K562 (cell line): ENCODE results near the gene MERTK. TPM values are rescaled to one million over a fixed set of nuclear protein-coding genes. Genes with fewer than 3 reads are reported as not detected.
A peak's percentile ranks its signal among the peaks of the same experiment; 100 is the strongest.

Experiments
- BCL6 ChIP-seq: fragments of 250-450 bp; sonication (Bioruptor Pico); IDR thresholded peaks from 2 replicates; pipeline ENCODE4 v1.4.0; 2020
- CBX5 ChIP-seq: IDR thresholded peaks from 2 replicates; pipeline ENCODE4 v1.6.1; 2014; ENCODE audit warnings: low read depth, borderline replicate concordance
- DNMT1 ChIP-seq: fragments of 450-650 bp; IDR thresholded peaks from 2 replicates; pipeline ENCODE4 v1.6.1; 2016; ENCODE audit warnings: antibody characterized with exemption, mild to moderate bottlenecking
- EGR1 ChIP-seq: fragments of 450-650 bp; conservative IDR thresholded peaks from 2 replicates; pipeline ENCODE4 v1.6.1; 2017; ENCODE audit warnings: mild to moderate bottlenecking
- ELF4 ChIP-seq: fragments of 450-650 bp; formaldehyde crosslinking; IDR thresholded peaks from 2 replicates; pipeline ENCODE4 v1.4.0; 2022; ENCODE audit warnings: missing genetic modification characterization
- ELK1 ChIP-seq: sonication (generic); formaldehyde crosslinking; IDR thresholded peaks from 2 replicates; pipeline ENCODE4 v1.8.1; 2022; ENCODE audit warnings: missing genetic modification reagents
- ESRRA ChIP-seq: fragments of 450-650 bp; IDR thresholded peaks from 2 replicates; pipeline ENCODE4 v1.6.1; 2014; ENCODE audit warnings: low read depth, mild to moderate bottlenecking, moderate library complexity, borderline replicate concordance
- FOXA3 ChIP-seq, 2 experiments: fragments of 450-650 bp in 1 of 2; sonication (generic) in 1 of 2; formaldehyde crosslinking; IDR thresholded peaks in 1 of 2; conservative IDR thresholded peaks in 1 of 2; 2 replicates each; pipeline versions ENCODE4 v1.4.0 to v1.8.0; 2020 to 2022; ENCODE audit warnings: mild to moderate bottlenecking in 2 of 2, missing genetic modification reagents in 1 of 2
- HCFC1 ChIP-seq: IDR thresholded peaks from 2 replicates; pipeline ENCODE4 v1.6.1; 2012; ENCODE audit warnings: low read depth, low read length, improper control_type of control experiment
- HDAC1 ChIP-seq, 2 experiments: fragments of 450-650 bp; IDR thresholded peaks; 2 replicates each; pipeline ENCODE4 v1.6.1; 2016 to 2017; ENCODE audit warnings: inconsistent platforms in 1 of 2, mild to moderate bottlenecking in 1 of 2, moderate library complexity in 1 of 2
- KDM1A ChIP-seq, 2 experiments: fragments of 450-650 bp; IDR thresholded peaks; 2 replicates each; pipeline ENCODE4 v1.6.1; 2016; ENCODE audit warnings: mild to moderate bottlenecking in 2 of 2
- MTA1 ChIP-seq: fragments of 450-650 bp; IDR thresholded peaks from 2 replicates; pipeline ENCODE4 v1.6.1; 2017; ENCODE audit warnings: borderline replicate concordance
- NCOR1 ChIP-seq: fragments of 450-650 bp; IDR thresholded peaks from 2 replicates; pipeline ENCODE4 v1.6.1; 2016; ENCODE audit warnings: mild to moderate bottlenecking, moderate library complexity
- POLR2A ChIP-seq: fragments of 450-650 bp; conservative IDR thresholded peaks from 2 replicates; pipeline ENCODE4 v1.6.1; 2016
- POLR2H ChIP-seq: IDR thresholded peaks from 2 replicates; pipeline ENCODE4 v1.6.1; 2016; ENCODE audit warnings: missing genetic modification characterization, low read depth, mild to moderate bottlenecking, control low read depth, missing compliant biosample characterization, moderate library complexity
- RBM39 ChIP-seq: fragments of 200-400 bp; formaldehyde crosslinking; optimal IDR thresholded peaks from 2 replicates; pipeline ENCODE3; 2018; ENCODE audit warnings: low read depth, low read length
- RHOXF2B ChIP-seq: fragments of 250-450 bp; sonication (Bioruptor Pico); conservative IDR thresholded peaks from 2 replicates; pipeline ENCODE4 v1.5.1; 2021
- SNAPC5 ChIP-seq: fragments of 250-450 bp; sonication (Bioruptor Pico); IDR thresholded peaks from 2 replicates; pipeline ENCODE4 v1.8.0; 2021; ENCODE audit warnings: moderate library complexity, mild to moderate bottlenecking, inconsistent platforms
- TAF15 ChIP-seq: fragments of 200-400 bp; formaldehyde crosslinking; IDR thresholded peaks from 2 replicates; pipeline ENCODE4 v1.6.1; 2017; ENCODE audit warnings: mild to moderate bottlenecking, low read depth, low read length, moderate library complexity
- TRIM28 ChIP-seq: fragments of 450-650 bp; IDR thresholded peaks from 2 replicates; pipeline ENCODE4 v1.6.1; 2017
- ZBTB8A ChIP-seq: fragments of 450-650 bp; IDR thresholded peaks from 2 replicates; pipeline ENCODE4 v1.6.1; 2018; ENCODE audit warnings: mild to moderate bottlenecking, moderate library complexity; ENCODE audit not compliant: partially characterized antibody
- ZNF184 ChIP-seq: sonication (generic); formaldehyde crosslinking; IDR thresholded peaks from 2 replicates; pipeline ENCODE4 v1.5.0; 2020; ENCODE audit warnings: missing genetic modification reagents
- ZNF239 ChIP-seq: fragments of 250-450 bp; sonication (Bioruptor Pico); IDR thresholded peaks from 2 replicates; pipeline ENCODE4 v1.4.0; 2020; ENCODE audit warnings: mild to moderate bottlenecking
- polyA plus RNA-seq, 8 experiments: library from polyadenylated mRNA; depleted of rRNA in 4 of 8; stranded (reverse) in 5 of 8; unstranded in 3 of 8; fragments of >200 nt; fragmentation: Nextera tagmentation in 2 of 8; fragmentation: Illumina TruSeq in 1 of 8; extraction: Ambion mirVana in 2 of 8; extraction: Trizol in 1 of 8; gene quantifications; 2 replicates each; pipeline versions ENCODE4 v1.2.1 to v1.2.3, GENCODE V29; 2011 to 2014; ENCODE audit warnings: inconsistent platforms in 1 of 8, missing spikeins in 1 of 8
- total RNA-seq, 7 experiments: library from RNA; depleted of rRNA in 6 of 7; stranded (reverse); fragments of >200 nt in 6 of 7; fragmentation: Illumina TruSeq in 2 of 7; extraction: Trizol in 2 of 7; gene quantifications; 2 replicates each; pipeline versions ENCODE4 v1.2.1 to v1.2.3, GENCODE V29; 2011 to 2021; ENCODE audit warnings: low replicate concordance in 1 of 7
- TF ChIP-seq, protein P1 (sequence below): sonication (generic); formaldehyde crosslinking; IDR thresholded peaks from 2 replicates; pipeline ENCODE4 v1.8.0; 2022; ENCODE audit warnings: mild to moderate bottlenecking, low read depth, missing genetic modification reagents
- TF ChIP-seq, protein P2 (sequence below): fragments of 450-650 bp; IDR thresholded peaks from 2 replicates; pipeline ENCODE4 v1.6.1; 2016
- TF ChIP-seq, protein P3 (sequence below): sonication (generic); formaldehyde crosslinking; IDR thresholded peaks from 2 replicates; pipeline ENCODE4 v1.8.0; 2023; ENCODE audit warnings: mild to moderate bottlenecking, missing genetic modification reagents

Gene MERTK
- total and polyA plus RNA-seq, 9 of the 15 experiments (the other 6 are each of a cell fraction or from before 2014, with no cell fraction given), result 0.23 to 1.6 (median 0.74) TPM

- TF ChIP-seq MTA1, result 0 out of 2 replicates have a peak, but pooled peaks have one; percentile 38
- peak; percentile 97 for TF ChIP-seq NCOR1
- peak; percentile 100 for TF ChIP-seq EGR1
- TF ChIP-seq POLR2H (tag), result peak; percentile 72
- no peak for TF ChIP-seq ESRRA
- TF ChIP-seq DNMT1, result no peak
- TF ChIP-seq, protein P1, sequence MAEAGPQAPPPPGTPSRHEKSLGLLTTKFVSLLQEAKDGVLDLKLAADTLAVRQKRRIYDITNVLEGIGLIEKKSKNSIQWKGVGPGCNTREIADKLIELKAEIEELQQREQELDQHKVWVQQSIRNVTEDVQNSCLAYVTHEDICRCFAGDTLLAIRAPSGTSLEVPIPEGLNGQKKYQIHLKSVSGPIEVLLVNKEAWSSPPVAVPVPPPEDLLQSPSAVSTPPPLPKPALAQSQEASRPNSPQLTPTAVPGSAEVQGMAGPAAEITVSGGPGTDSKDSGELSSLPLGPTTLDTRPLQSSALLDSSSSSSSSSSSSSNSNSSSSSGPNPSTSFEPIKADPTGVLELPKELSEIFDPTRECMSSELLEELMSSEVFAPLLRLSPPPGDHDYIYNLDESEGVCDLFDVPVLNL (CRISPR knock-in tag), result no peak
- no peak for TF ChIP-seq TRIM28
- no peak for TF ChIP-seq SNAPC5 (CRISPR knock-in tag)
- peak; percentile 27; the same call in 1 of the 2 replicates for TF ChIP-seq HCFC1
- TF ChIP-seq FOXA3 (CRISPR knock-in tag; conservative IDR thresholded peaks at IDR 0.05 in 1 of 2, IDR thresholded peaks at IDR 0.05 in 1 of 2), result peak in 1 of 2 experiments; percentile 68; a peak in 1 of 4 replicates
- TF ChIP-seq, protein P2, sequence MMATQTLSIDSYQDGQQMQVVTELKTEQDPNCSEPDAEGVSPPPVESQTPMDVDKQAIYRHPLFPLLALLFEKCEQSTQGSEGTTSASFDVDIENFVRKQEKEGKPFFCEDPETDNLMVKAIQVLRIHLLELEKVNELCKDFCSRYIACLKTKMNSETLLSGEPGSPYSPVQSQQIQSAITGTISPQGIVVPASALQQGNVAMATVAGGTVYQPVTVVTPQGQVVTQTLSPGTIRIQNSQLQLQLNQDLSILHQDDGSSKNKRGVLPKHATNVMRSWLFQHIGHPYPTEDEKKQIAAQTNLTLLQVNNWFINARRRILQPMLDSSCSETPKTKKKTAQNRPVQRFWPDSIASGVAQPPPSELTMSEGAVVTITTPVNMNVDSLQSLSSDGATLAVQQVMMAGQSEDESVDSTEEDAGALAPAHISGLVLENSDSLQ, result 0 out of 2 replicates have a peak, but pooled peaks have one; percentile 26
- TF ChIP-seq BCL6 (CRISPR knock-in tag), result no peak
- TF ChIP-seq ELF4 (CRISPR knock-in tag), result 0 out of 2 replicates have a peak, but pooled peaks have one; percentile 48
- peak; percentile 50 to 76; a peak in 2 of 4 replicates for TF ChIP-seq KDM1A (IDR thresholded peaks at IDR 0.05)
- no peak for TF ChIP-seq RBM39
- TF ChIP-seq TAF15, result no peak
- TF ChIP-seq HDAC1 (IDR thresholded peaks at IDR 0.05), result peak in 1 of 2 experiments; percentile 93; a peak in 2 of 4 replicates
- no peak for TF ChIP-seq ZNF184 (CRISPR knock-in tag)
- TF ChIP-seq RHOXF2B (CRISPR knock-in tag), result no peak
- TF ChIP-seq, protein P3, sequence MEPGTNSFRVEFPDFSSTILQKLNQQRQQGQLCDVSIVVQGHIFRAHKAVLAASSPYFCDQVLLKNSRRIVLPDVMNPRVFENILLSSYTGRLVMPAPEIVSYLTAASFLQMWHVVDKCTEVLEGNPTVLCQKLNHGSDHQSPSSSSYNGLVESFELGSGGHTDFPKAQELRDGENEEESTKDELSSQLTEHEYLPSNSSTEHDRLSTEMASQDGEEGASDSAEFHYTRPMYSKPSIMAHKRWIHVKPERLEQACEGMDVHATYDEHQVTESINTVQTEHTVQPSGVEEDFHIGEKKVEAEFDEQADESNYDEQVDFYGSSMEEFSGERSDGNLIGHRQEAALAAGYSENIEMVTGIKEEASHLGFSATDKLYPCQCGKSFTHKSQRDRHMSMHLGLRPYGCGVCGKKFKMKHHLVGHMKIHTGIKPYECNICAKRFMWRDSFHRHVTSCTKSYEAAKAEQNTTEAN (CRISPR knock-in tag), result no peak
- no peak for TF ChIP-seq ZNF239 (CRISPR knock-in tag)
- no peak for TF ChIP-seq CBX5
- no peak for TF ChIP-seq ZBTB8A
- peak; percentile 79 for TF ChIP-seq POLR2A
- no peak for TF ChIP-seq ELK1 (CRISPR knock-in tag)
Observed at GRCh38 chr2:112054847-112055729, 156.7 kb downstream of the MERTK start, which contains the start of gene TMEM87B (continued).
